Central memory CD8-positive, alpha-beta T cell (primary cell): Measurements from ENCODE around the gene HRH1.

Experiments
- ATAC-seq: fragments of 150-1000 bp; cut with Tn5 transposase; replicated peaks from 2 replicates; pipeline ENCODE4 v1.10.0; 2022; ENCODE audit warnings: mild to moderate bottlenecking, moderate FRiP score, moderate number of reproducible peaks; ENCODE audit not compliant: poor library complexity, severe bottlenecking; ENCODE audit errors: extremely low read depth
- DNase-seq, 2 donors: peaks; one replicate each; pipeline ENCODE4 v3.0.0; 2021; ENCODE audit warnings: low spot score in 2 of 2
- H3K27ac Mint-ChIP-seq: one replicate; pipeline ENCODE4 v1.8.0; 2022; ENCODE audit warnings: low read depth, mild to moderate bottlenecking, moderate library complexity, mixed read lengths
- H3K27me3 Mint-ChIP-seq: one replicate; pipeline ENCODE4 v1.8.0; 2022; ENCODE audit warnings: mixed read lengths
- H3K36me3 Mint-ChIP-seq: one replicate; pipeline ENCODE4 v1.8.0; 2022; ENCODE audit warnings: mild to moderate bottlenecking, moderate library complexity, mixed read lengths; ENCODE audit not compliant: insufficient read depth
- H3K4me1 Mint-ChIP-seq: one replicate; pipeline ENCODE4 v1.8.0; 2022; ENCODE audit warnings: mixed read lengths
- H3K4me3 Mint-ChIP-seq: one replicate; pipeline ENCODE4 v1.8.0; 2022; ENCODE audit warnings: mild to moderate bottlenecking, moderate library complexity, mixed read lengths
- H3K9me3 Mint-ChIP-seq: one replicate; pipeline ENCODE4 v1.8.0; 2022; ENCODE audit warnings: mixed read lengths

Gene HRH1

DNA sequence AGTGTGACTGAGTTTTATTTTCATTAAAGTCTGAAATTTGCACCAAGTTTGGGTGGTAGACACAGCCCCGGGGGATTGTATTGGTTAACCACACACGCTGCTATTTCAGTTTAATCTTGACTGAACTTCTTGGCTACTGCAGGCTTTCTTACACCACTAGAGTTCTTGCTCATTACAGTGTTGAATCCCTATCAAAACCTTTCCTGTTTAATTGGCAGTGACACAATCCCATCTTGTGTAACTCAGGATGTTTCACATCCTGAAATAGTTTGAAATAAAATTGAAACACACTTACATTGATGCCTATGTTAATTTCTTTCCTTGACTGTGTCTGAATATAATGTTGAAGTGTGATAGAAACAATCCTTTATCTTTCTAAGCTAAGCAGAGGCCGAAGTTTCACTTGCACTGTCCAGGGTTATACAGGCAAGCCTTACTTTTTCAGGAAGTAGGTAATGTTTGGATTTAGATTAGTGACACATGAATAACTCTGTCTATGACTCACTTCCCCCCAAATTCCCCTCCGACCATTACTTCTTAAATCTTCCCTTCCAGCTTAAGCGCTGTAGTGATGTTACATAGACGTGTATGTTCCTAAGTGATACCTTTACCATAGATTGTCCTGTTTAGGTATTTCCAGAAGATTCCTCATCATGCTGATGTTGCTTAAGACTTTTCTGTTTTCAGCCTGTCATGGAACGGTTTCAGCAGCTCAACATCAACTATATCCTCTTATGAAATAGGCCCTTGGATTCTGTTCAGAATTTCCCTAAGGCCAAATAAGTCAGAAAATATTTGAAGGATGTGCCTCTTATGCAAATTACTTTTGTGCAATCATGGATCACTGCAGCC lies 134.7 kb downstream of the HRH1 start:
- no peaks in the 10 kb centered on the region for H3K9me3 Mint-ChIP-seq
- DNase-seq (peak in 1 of 2 donors; percentile 13), ATAC-seq (peak; percentile 48)

GRCh38 chr3:11289864-11290263 lies 135.6 kb downstream of the HRH1 start:
- no peaks in the 10 kb centered on the region for H3K9me3 Mint-ChIP-seq
- peaks cover 70% of the 10 kb centered on the region for H3K4me1 Mint-ChIP-seq
- peak overlapping the region; percentile 52 for H3K4me3 Mint-ChIP-seq
- peak overlapping the region; percentile 98 for H3K27ac Mint-ChIP-seq
- ATAC-seq (no peak), DNase-seq (no peak)
- peaks cover 14% of the 10 kb centered on the region for H3K36me3 Mint-ChIP-seq
- H3K27me3 Mint-ChIP-seq, result no peaks in the 10 kb centered on the region

More for the DNA sequence above, 134.7 kb downstream of the HRH1 start:
- Mint-ChIP-seq H3K27ac (peak overlapping the region; percentile 98), H3K36me3 (peaks cover 16% of the 10 kb centered on the region), H3K4me3 (peak overlapping the region; percentile 39), H3K27me3 (no peaks in the 10 kb centered on the region), H3K4me1 (peaks cover 70% of the 10 kb centered on the region)

- DNase-seq (peak in 1 of 2 donors; percentile 43), ATAC-seq (peak; percentile 91)
- H3K27ac Mint-ChIP-seq, result peak overlapping the region; percentile 98
- peak overlapping the region; percentile 67 for H3K4me3 Mint-ChIP-seq
- H3K36me3 Mint-ChIP-seq, result peaks cover 12% of the 10 kb centered on the region
- no peaks in the 10 kb centered on the region for H3K9me3 Mint-ChIP-seq
- no peaks in the 10 kb centered on the region for H3K27me3 Mint-ChIP-seq
- H3K4me1 Mint-ChIP-seq, result peaks cover 61% of the 10 kb centered on the region
Observed at GRCh38 chr3:11290743-11291680, 136.7 kb downstream of the HRH1 start.

GRCh38 chr3:11291808-11292207 lies 137.5 kb downstream of the HRH1 start:
- H3K27ac Mint-ChIP-seq, result peak overlapping the region; percentile 98
- peaks cover 12% of the 10 kb centered on the region for H3K36me3 Mint-ChIP-seq
- DNase-seq (no peak), ATAC-seq (no peak)
- H3K27me3 Mint-ChIP-seq, result no peaks in the 10 kb centered on the region
- peak overlapping the region; percentile 67 for H3K4me3 Mint-ChIP-seq
- no peaks in the 10 kb centered on the region for H3K9me3 Mint-ChIP-seq
- peaks cover 63% of the 10 kb centered on the region for H3K4me1 Mint-ChIP-seq

- H3K4me1 Mint-ChIP-seq, result peaks cover 26% of the 10 kb centered on the region
- H3K9me3 Mint-ChIP-seq, result no peaks in the 10 kb centered on the region
- no peak for DNase-seq
- no peak for ATAC-seq
- peaks cover 27% of the 10 kb centered on the region for H3K36me3 Mint-ChIP-seq
- no peak overlapping the region for H3K27ac Mint-ChIP-seq
- H3K27me3 Mint-ChIP-seq, result no peaks in the 10 kb centered on the region
- H3K4me3 Mint-ChIP-seq, result no peak overlapping the region
Observed at GRCh38 chr3:11297126-11297525, 142.8 kb downstream of the HRH1 start.

GRCh38 chr3:11300970-11301369 lies 146.7 kb downstream of the HRH1 start:
- ATAC-seq, result peak; percentile 90
- H3K9me3 Mint-ChIP-seq, result no peaks in the 10 kb centered on the region
- peak overlapping the region; percentile 88 for H3K27ac Mint-ChIP-seq
- DNase-seq, result no peak
- H3K4me1 Mint-ChIP-seq, result peaks cover 31% of the 10 kb centered on the region
- no peaks in the 10 kb centered on the region for H3K27me3 Mint-ChIP-seq
- H3K4me3 Mint-ChIP-seq, result no peak overlapping the region
- H3K36me3 Mint-ChIP-seq, result peaks cover 31% of the 10 kb centered on the region

DNA sequence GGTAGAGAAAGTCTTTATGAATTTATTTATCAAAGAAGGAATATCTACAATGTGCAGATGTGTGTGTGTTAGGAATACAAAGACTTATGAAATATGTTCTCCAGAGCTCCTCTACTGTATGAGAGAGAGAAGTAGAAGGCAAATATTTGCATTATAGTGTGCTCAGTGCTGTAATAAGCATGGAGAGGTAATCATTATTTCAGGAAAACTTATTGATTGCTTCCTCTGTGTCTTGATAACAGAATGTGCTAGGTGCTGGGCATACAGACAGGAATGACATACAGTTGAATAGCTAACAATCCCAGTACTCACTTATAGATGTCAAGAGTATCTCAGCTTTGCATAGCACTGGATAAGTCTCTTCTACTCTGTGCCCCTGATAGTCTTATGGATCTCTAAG lies 148.2 kb downstream of the HRH1 start:
- Mint-ChIP-seq H3K27me3 (no peaks in the 10 kb centered on the region), H3K4me3 (no peak overlapping the region), H3K27ac (peak overlapping the region; percentile 44), H3K9me3 (no peaks in the 10 kb centered on the region), H3K4me1 (peaks cover 39% of the 10 kb centered on the region), H3K36me3 (peaks cover 27% of the 10 kb centered on the region)
- DNase-seq, result no peak
- no peak for ATAC-seq

GRCh38 chr3:11304175-11304574 lies 149.9 kb downstream of the HRH1 start:
- H3K4me3 Mint-ChIP-seq, result no peak overlapping the region

GRCh38 chr3:11305509-11305908 lies 151.2 kb downstream of the HRH1 start:
- ATAC-seq (no peak), DNase-seq (no peak)
- Mint-ChIP-seq H3K4me1 (peaks cover 37% of the 10 kb centered on the region), H3K27ac (peak overlapping the region; percentile 92), H3K36me3 (peaks cover 27% of the 10 kb centered on the region), H3K4me3 (no peak overlapping the region), H3K27me3 (no peaks in the 10 kb centered on the region), H3K9me3 (no peaks in the 10 kb centered on the region)

More at GRCh38 chr3:11304175-11304574, 149.9 kb downstream of the HRH1 start:
- no peak for ATAC-seq
- no peaks in the 10 kb centered on the region for H3K27me3 Mint-ChIP-seq
- H3K36me3 Mint-ChIP-seq, result peaks cover 23% of the 10 kb centered on the region
- H3K27ac Mint-ChIP-seq, result no peak overlapping the region
- DNase-seq, result no peak
- H3K9me3 Mint-ChIP-seq, result no peaks in the 10 kb centered on the region
- H3K4me1 Mint-ChIP-seq, result peaks cover 42% of the 10 kb centered on the region

DNA sequence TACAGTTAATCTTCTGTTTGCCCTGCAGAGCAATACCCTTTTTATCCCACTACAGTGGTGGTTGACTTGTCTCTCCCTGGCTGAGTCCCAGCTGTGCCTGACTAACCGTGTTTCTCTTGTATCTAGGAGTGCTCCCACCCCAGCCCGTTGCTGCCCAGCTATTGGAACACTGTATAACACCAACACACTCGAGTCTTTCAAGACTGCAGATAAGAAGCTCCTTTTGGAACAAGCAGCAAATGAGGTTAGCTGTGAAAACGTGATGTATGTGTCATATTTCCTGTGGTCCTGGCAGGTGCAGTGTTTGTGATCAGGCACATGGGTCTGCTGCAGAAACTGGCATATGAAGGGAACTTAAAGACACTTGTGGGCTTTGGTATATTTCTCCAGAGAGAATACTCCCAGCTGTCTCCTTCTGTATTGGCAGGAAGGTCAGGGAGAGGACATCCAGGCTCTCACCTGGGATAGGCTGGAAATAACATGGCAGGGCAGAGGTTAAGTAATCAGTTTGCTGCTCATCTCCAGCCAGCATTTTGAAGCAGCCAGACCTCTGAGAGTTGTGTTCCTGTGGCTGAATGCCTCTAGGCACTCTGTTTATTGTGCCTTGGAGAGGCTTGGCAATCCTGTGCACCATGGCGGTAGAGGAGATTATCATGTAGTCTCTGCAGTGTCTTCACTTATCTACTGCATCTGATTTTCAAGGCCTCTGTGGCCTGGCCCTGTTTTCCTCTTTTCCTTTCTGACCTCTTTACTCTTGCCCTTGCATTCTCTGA lies 152.7 kb downstream of the HRH1 start:
- Mint-ChIP-seq H3K27ac (peak overlapping the region; percentile 92), H3K27me3 (no peaks in the 10 kb centered on the region), H3K4me1 (peaks cover 28% of the 10 kb centered on the region), H3K9me3 (no peaks in the 10 kb centered on the region), H3K4me3 (peak overlapping the region; percentile 31), H3K36me3 (peaks cover 25% of the 10 kb centered on the region)
- peak in 1 of 2 donors; percentile 24 for DNase-seq
- ATAC-seq, result peak; percentile 96

DNA sequence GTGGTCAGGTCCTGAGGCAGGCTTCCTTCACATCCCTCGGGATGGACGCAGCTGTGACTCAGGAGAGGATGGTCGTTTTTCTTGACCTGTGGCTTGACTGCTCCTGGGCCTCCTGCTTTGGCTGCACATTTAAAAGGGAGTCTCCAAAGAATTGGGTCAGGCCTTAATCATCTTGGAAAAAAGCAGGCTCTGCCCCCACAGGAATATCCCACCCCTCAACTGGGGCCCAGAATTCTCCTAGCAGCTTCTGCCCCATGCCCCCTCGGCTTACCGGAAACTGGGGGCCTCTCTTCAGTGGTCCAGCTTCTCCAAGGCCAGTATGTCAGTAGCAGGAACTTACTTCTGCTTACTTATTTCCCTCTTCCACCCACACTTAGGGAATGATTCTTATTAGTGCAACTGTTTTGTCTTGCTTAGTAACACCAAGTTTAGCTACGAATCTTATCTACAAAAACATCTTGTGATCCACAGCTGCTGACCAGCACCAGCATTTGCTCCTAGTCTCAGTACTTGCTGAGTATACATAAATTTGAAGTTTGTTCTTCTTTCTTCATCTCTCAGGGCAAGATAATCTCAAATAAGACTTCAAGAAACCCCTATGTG lies 153.6 kb downstream of the HRH1 start:
- Mint-ChIP-seq H3K27ac (peak overlapping the region; percentile 92), H3K36me3 (peaks cover 25% of the 10 kb centered on the region), H3K9me3 (no peaks in the 10 kb centered on the region), H3K4me1 (peaks cover 28% of the 10 kb centered on the region), H3K27me3 (no peaks in the 10 kb centered on the region), H3K4me3 (no peak overlapping the region)
- DNase-seq (no peak), ATAC-seq (no peak)

- no peaks in the 10 kb centered on the region for H3K9me3 Mint-ChIP-seq
- ATAC-seq (no peak), DNase-seq (no peak)
- no peaks in the 10 kb centered on the region for H3K27me3 Mint-ChIP-seq
- peaks cover 24% of the 10 kb centered on the region for H3K4me1 Mint-ChIP-seq
- no peak overlapping the region for H3K27ac Mint-ChIP-seq
- no peak overlapping the region for H3K4me3 Mint-ChIP-seq
- H3K36me3 Mint-ChIP-seq, result peaks cover 32% of the 10 kb centered on the region
Observed at GRCh38 chr3:11310258-11310657, 156.0 kb downstream of the HRH1 start.
